Nephron progenitor cell (in vitro differentiated cells): ENCODE data around the gene APBA1.

Source experiments
- DNase-seq: peaks from one replicate; pipeline ENCODE4 v3.0.0; 2021
- H3K27ac Mint-ChIP-seq: 2 replicates; pipeline ENCODE4 v1.8.0; 2021; ENCODE audit warnings: mild to moderate bottlenecking, moderate library complexity, mixed read lengths
- H3K27me3 Mint-ChIP-seq: 2 replicates; pipeline ENCODE4 v1.8.0; 2021; ENCODE audit warnings: mild to moderate bottlenecking, low read depth, mixed read lengths; ENCODE audit not compliant: poor library complexity
- H3K36me3 Mint-ChIP-seq: 2 replicates; pipeline ENCODE4 v1.8.0; 2021; ENCODE audit warnings: low read depth, mixed read lengths
- H3K4me1 Mint-ChIP-seq: 2 replicates; pipeline ENCODE4 v1.8.0; 2021; ENCODE audit warnings: mixed read lengths
- H3K4me3 Mint-ChIP-seq: 2 replicates; pipeline ENCODE4 v1.8.0; 2021; ENCODE audit warnings: mild to moderate bottlenecking, moderate library complexity, mixed read lengths
- H3K9me3 Mint-ChIP-seq: 2 replicates; pipeline ENCODE4 v1.8.0; 2021; ENCODE audit warnings: mild to moderate bottlenecking, moderate library complexity, mixed read lengths
- TF ChIP-seq, protein P1 (sequence below): fragments of 200-600 bp; sonication (generic); IDR thresholded peaks from 2 replicates; pipeline ENCODE4 v1.5.0; 2021; ENCODE audit warnings: antibody characterized with exemption

Gene APBA1

DNA sequence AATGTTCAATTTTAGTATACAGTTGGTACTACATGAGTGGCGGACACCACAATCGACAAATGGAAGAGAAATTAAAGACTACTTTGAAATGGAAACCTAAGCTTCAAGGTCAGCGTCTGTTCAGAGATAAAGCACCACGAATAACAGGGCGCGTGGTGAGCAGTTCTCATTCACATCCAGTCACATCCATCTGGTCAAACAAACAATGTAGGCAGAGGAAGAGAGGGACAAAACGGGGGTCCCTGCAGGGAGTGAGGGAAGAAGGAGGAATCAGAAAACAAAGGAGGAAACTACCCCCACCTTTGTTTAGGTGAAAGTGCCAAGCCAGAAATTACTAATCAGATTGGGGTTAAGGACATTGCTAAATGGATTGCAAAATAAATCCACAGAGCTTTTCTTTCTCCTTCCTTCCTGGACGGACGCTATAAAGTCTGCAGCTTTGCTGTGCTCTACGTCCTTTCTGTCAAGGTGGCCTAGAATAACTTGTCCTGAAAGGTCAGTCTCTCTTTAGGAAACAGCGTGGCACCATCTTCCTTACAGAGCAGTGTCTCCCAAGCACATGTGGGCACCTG, 208.6 kb downstream of the APBA1 start:
- no peak for DNase-seq
- H3K27me3 Mint-ChIP-seq = peaks cover 11% of the 10 kb centered on the region
- no peaks in the 10 kb centered on the region for H3K36me3 Mint-ChIP-seq
- TF ChIP-seq, protein P1, sequence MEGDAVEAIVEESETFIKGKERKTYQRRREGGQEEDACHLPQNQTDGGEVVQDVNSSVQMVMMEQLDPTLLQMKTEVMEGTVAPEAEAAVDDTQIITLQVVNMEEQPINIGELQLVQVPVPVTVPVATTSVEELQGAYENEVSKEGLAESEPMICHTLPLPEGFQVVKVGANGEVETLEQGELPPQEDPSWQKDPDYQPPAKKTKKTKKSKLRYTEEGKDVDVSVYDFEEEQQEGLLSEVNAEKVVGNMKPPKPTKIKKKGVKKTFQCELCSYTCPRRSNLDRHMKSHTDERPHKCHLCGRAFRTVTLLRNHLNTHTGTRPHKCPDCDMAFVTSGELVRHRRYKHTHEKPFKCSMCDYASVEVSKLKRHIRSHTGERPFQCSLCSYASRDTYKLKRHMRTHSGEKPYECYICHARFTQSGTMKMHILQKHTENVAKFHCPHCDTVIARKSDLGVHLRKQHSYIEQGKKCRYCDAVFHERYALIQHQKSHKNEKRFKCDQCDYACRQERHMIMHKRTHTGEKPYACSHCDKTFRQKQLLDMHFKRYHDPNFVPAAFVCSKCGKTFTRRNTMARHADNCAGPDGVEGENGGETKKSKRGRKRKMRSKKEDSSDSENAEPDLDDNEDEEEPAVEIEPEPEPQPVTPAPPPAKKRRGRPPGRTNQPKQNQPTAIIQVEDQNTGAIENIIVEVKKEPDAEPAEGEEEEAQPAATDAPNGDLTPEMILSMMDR = no peak
- peaks cover 26% of the 10 kb centered on the region for H3K4me1 Mint-ChIP-seq
- H3K9me3 Mint-ChIP-seq = no peaks in the 10 kb centered on the region
- H3K27ac Mint-ChIP-seq = peak overlapping the region; percentile 49
- no peak overlapping the region for H3K4me3 Mint-ChIP-seq

DNA sequence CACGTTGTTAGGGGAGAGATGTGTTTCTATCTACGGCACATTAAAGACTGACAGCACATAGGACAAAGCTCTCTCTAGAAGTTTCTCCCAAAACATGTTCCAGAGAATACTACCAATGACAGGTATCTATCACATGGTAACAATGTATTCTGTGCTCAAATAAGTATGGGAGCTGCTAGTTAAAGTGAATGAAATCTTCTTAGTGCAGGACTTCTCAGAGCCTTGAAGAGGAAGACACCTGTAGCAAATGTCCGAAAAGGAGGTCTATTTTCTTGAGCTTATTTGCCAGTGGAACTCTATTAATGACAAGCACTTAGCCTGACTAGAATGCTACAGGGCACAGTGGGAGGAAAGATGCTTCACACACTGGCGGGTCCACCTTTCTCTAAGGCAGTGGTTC, 209.8 kb downstream of the APBA1 start:
- Mint-ChIP-seq H3K36me3 (no peaks in the 10 kb centered on the region), H3K27me3 (peaks cover 8% of the 10 kb centered on the region), H3K4me1 (peaks cover 26% of the 10 kb centered on the region), H3K4me3 (no peak overlapping the region), H3K9me3 (no peaks in the 10 kb centered on the region), H3K27ac (no peak overlapping the region)
- no peak for DNase-seq
- TF ChIP-seq, protein P1 = no peak

DNA sequence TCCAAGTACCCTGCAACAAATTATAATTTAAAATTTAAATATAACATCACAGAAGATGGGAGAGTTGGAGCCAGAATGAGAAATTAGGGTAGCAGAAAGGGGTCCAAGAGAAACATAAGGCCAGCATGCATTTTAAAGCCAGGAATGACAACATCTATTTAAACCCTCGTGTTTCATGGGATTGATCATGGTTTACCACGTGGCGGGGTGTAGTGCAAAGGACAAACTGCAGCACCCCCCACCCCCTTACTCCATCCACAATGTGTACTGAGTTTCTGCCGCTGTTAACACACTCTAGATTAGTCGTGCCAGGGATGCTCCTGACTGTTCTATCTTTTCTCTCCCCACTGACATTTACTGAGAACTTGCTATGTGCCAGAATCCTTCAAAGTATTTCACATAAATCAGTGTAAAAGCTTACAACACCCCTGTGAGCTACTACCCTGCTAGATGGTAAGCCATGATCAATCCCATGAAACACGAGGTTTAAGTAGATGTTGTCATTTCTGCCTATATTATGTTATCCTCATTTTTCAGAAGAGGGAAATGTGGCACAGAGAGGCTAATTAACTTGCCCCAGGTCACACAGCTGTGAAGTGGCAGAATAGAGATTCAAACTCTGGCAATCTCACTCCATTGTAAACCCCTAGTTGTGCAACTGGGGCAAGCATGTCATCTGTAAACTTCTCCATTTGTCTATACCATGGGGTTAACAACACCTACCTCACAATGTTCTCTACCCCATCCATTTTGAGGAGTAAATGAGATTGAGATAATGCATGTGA, 210.9 kb downstream of the APBA1 start:
- Mint-ChIP-seq H3K36me3 (no peaks in the 10 kb centered on the region), H3K27me3 (peaks cover 13% of the 10 kb centered on the region), H3K27ac (no peak overlapping the region), H3K4me1 (peaks cover 22% of the 10 kb centered on the region), H3K9me3 (no peaks in the 10 kb centered on the region), H3K4me3 (no peak overlapping the region)
- DNase-seq = no peak
- TF ChIP-seq, protein P1 = no peak

DNA sequence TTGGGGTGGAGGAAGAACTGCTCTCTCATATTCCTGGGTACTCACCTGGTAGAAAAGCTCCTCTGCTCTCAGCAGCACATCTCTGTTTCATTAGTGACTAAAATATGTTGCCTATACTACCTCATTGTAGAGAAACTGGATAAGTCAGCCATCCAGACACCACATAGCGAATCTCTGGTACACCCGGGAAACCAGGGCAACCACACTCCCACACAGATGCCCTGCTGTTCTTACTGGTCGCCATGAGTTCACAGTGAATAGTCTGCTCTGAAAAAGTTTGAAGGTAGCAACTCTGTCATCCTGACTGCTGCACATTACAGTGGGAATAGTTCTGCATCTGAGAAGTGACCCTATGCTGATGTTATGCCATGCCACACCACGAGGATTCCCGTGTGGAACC, 212.2 kb downstream of the APBA1 start:
- H3K27ac Mint-ChIP-seq = no peak overlapping the region
- no peak overlapping the region for H3K4me3 Mint-ChIP-seq
- H3K4me1 Mint-ChIP-seq = peaks cover 12% of the 10 kb centered on the region
- TF ChIP-seq, protein P1 = no peak
- no peaks in the 10 kb centered on the region for H3K36me3 Mint-ChIP-seq
- no peaks in the 10 kb centered on the region for H3K9me3 Mint-ChIP-seq
- peaks cover 10% of the 10 kb centered on the region for H3K27me3 Mint-ChIP-seq
- no peak for DNase-seq

DNA sequence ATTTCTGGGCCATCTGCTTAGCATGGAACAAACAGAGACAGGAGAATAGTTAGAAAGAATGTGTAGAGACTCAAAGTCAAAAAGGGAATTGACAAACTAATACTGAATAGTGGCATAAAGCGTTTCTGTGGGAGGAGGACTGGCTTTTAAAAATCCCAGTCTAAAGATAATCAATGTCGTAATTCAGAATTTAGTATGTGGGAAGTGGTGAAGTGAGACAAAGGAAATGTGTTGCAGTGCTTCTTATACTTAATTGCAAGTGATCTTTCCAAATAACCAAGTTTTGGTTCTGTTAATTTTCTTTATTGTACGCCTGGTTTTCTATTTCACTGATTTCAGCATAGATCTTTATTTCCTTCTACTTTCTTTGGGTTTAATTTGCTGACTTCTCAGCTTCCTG, 214.0 kb downstream of the APBA1 start:
- H3K9me3 Mint-ChIP-seq = no peaks in the 10 kb centered on the region
- TF ChIP-seq, protein P1 = no peak
- no peak overlapping the region for H3K27ac Mint-ChIP-seq
- no peak for DNase-seq
- H3K36me3 Mint-ChIP-seq = no peaks in the 10 kb centered on the region
- peaks cover 14% of the 10 kb centered on the region for H3K27me3 Mint-ChIP-seq
- peaks cover 6% of the 10 kb centered on the region for H3K4me1 Mint-ChIP-seq
- H3K4me3 Mint-ChIP-seq = no peak overlapping the region

DNA sequence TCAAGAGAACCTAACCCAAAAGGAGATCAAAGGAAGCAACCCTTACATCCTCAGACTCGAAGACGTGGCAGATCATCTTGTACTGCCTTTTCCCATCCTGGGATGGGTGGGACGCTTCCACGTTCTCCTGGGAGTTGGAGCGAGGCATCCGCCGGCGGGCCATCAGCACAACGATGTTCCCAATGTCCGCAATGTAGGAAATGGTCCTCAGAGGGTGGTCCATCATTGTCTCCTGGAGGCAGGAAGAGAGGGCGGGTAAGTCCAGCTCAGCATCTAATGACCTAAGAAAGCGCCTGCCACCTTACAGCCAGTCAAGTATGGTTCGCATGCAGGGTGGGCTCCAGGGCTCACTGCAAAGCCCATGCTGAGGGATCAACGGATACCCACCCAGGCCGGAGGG, 216.0 kb downstream of the APBA1 start:
- Mint-ChIP-seq H3K36me3 (peaks cover 5% of the 10 kb centered on the region), H3K27me3 (peaks cover 19% of the 10 kb centered on the region), H3K4me1 (peaks cover 12% of the 10 kb centered on the region), H3K4me3 (no peak overlapping the region), H3K27ac (no peak overlapping the region), H3K9me3 (peaks cover 8% of the 10 kb centered on the region)
- TF ChIP-seq, protein P1 = no peak
- DNase-seq = no peak
